MM.1S (cell line): ENCODE results near the gene OPRL1.

Experiments
- DNase-seq: peaks from one replicate; pipeline ENCODE4 v3.0.0-alpha.2; 2015
- H2AFZ ChIP-seq: fragments of 300-600 bp; sonication (generic); 2 replicates; pipeline ENCODE4 v1.6.0; 2016; ENCODE audit warnings: antibody characterized with exemption, low read length
- H3F3A ChIP-seq: fragments of 300-600 bp; sonication (generic); 2 replicates; pipeline ENCODE4 v1.6.1; 2016; ENCODE audit warnings: mild to moderate bottlenecking, antibody characterized with exemption, low read length, moderate library complexity, mixed read lengths; ENCODE audit not compliant: insufficient read depth
- H3K27ac ChIP-seq: fragments of 300-600 bp; sonication (generic); 2 replicates; pipeline ENCODE4 v1.5.1; 2016; ENCODE audit warnings: mild to moderate bottlenecking, low read length
- H3K27me3 ChIP-seq: fragments of 300-600 bp; sonication (generic); replicated peaks from 2 replicates; pipeline ENCODE4 v1.6.0; 2016; ENCODE audit warnings: low read length; ENCODE audit not compliant: insufficient read depth
- H3K36me3 ChIP-seq: fragments of 300-600 bp; sonication (generic); replicated peaks from 2 replicates; pipeline ENCODE4 v1.6.1; 2016; ENCODE audit warnings: mild to moderate bottlenecking, low read length, mixed read lengths; ENCODE audit not compliant: insufficient read depth
- H3K4me1 ChIP-seq: fragments of 300-600 bp; sonication (generic); 2 replicates; pipeline ENCODE4 v1.6.1; 2016; ENCODE audit warnings: low read length, mixed read lengths
- H3K4me2 ChIP-seq: fragments of 300-600 bp; sonication (generic); 2 replicates; pipeline ENCODE4 v1.6.0; 2016; ENCODE audit warnings: low read depth, low read length
- H3K4me3 ChIP-seq: fragments of 300-600 bp; sonication (generic); 2 replicates; pipeline ENCODE4 v1.5.1; 2016; ENCODE audit warnings: low read length, mixed read lengths
- H3K79me2 ChIP-seq: fragments of 300-600 bp; sonication (generic); 2 replicates; pipeline ENCODE4 v1.6.1; 2016; ENCODE audit warnings: mixed run types, low read length, mixed read lengths
- H3K9ac ChIP-seq: fragments of 300-600 bp; sonication (generic); 2 replicates; pipeline ENCODE4 v1.6.1; 2016; ENCODE audit warnings: low read length, mixed read lengths
- H3K9me2 ChIP-seq: fragments of 300-600 bp; sonication (generic); replicated peaks from 2 replicates; pipeline ENCODE4 v1.6.1; 2016; ENCODE audit warnings: mild to moderate bottlenecking, low read length, mixed read lengths; ENCODE audit not compliant: insufficient read depth
- H3K9me3 ChIP-seq: fragments of 300-600 bp; sonication (generic); replicated peaks from 2 replicates; pipeline ENCODE4 v1.6.1; 2016; ENCODE audit warnings: mild to moderate bottlenecking, low read length, mixed read lengths; ENCODE audit not compliant: insufficient read depth
- H4K20me1 ChIP-seq: fragments of 300-600 bp; sonication (generic); 2 replicates; pipeline ENCODE4 v1.6.1; 2016; ENCODE audit warnings: mild to moderate bottlenecking, low read length, moderate library complexity, mixed read lengths; ENCODE audit not compliant: insufficient read depth
- EZH2 ChIP-seq: fragments of 300-600 bp; sonication (generic); optimal IDR thresholded peaks from 2 replicates; pipeline ENCODE3; 2017; ENCODE audit warnings: low read depth, mild to moderate bottlenecking, antibody characterized with exemption, low read length, mixed read lengths
- EZH2phosphoT487 ChIP-seq: fragments of 300-600 bp; sonication (generic); IDR thresholded peaks from 2 replicates; pipeline ENCODE4 v1.6.1; 2018; ENCODE audit warnings: antibody characterized with exemption, low read length
- TF ChIP-seq, protein P1 (sequence below): fragments of 300-600 bp; sonication (generic); IDR thresholded peaks from 2 replicates; pipeline ENCODE4 v1.5.1; 2016; ENCODE audit warnings: antibody characterized with exemption, low read length, mixed read lengths

OPRL1 gene

GRCh38 chr20:64080813-64081623, 1.1 kb downstream of the OPRL1 start:
- Histone ChIP-seq H3K36me3 (no peaks in the 10 kb centered on the region), H2AFZ (no peak overlapping the region), H3K4me3 (no peak overlapping the region), H3K4me1 (peaks cover 17% of the 10 kb centered on the region), H3K27me3 (peaks cover 52% of the 10 kb centered on the region), H3K9me2 (no peaks in the 10 kb centered on the region), H3K79me2 (no peaks in the 10 kb centered on the region), H3K9ac (no peak overlapping the region), H4K20me1 (no peaks in the 10 kb centered on the region), H3K4me2 (no peak overlapping the region), H3F3A (peaks cover 26% of the 10 kb centered on the region), H3K27ac (no peak overlapping the region), H3K9me3 (no peaks in the 10 kb centered on the region)
- DNase-seq, result peak; percentile 2
- TF ChIP-seq EZH2phosphoT487 (no peak), EZH2 (no peak)
- TF ChIP-seq, protein P1, sequence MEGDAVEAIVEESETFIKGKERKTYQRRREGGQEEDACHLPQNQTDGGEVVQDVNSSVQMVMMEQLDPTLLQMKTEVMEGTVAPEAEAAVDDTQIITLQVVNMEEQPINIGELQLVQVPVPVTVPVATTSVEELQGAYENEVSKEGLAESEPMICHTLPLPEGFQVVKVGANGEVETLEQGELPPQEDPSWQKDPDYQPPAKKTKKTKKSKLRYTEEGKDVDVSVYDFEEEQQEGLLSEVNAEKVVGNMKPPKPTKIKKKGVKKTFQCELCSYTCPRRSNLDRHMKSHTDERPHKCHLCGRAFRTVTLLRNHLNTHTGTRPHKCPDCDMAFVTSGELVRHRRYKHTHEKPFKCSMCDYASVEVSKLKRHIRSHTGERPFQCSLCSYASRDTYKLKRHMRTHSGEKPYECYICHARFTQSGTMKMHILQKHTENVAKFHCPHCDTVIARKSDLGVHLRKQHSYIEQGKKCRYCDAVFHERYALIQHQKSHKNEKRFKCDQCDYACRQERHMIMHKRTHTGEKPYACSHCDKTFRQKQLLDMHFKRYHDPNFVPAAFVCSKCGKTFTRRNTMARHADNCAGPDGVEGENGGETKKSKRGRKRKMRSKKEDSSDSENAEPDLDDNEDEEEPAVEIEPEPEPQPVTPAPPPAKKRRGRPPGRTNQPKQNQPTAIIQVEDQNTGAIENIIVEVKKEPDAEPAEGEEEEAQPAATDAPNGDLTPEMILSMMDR, result no peak

- H3K79me2 ChIP-seq, result no peaks in the 10 kb centered on the region
- no peak overlapping the region for H3K9ac ChIP-seq
- no peaks in the 10 kb centered on the region for H3K9me2 ChIP-seq
- H3K4me1 ChIP-seq, result peaks cover 17% of the 10 kb centered on the region
- no peaks in the 10 kb centered on the region for H3K9me3 ChIP-seq
- H3K4me3 ChIP-seq, result no peak overlapping the region
- H2AFZ ChIP-seq, result no peak overlapping the region
- H3K27ac ChIP-seq, result no peak overlapping the region
- TF ChIP-seq, protein P1, result no peak
- TF ChIP-seq EZH2phosphoT487 (no peak), EZH2 (no peak)
- H3K4me2 ChIP-seq, result no peak overlapping the region
- DNase-seq, result no peak
- no peaks in the 10 kb centered on the region for H4K20me1 ChIP-seq
- H3K36me3 ChIP-seq, result no peaks in the 10 kb centered on the region
- H3K27me3 ChIP-seq, result peaks cover 58% of the 10 kb centered on the region
- peaks cover 26% of the 10 kb centered on the region for H3F3A ChIP-seq
These were observed 1.7 kb downstream of the OPRL1 start for GRCh38 chr20:64081624-64081964.

- no peak overlapping the region for H2AFZ ChIP-seq
- no peaks in the 10 kb centered on the region for H3K36me3 ChIP-seq
- DNase-seq, result no peak
- H3K79me2 ChIP-seq, result no peaks in the 10 kb centered on the region
- H3K4me3 ChIP-seq, result no peak overlapping the region
- peaks cover 17% of the 10 kb centered on the region for H3K4me1 ChIP-seq
- no peak overlapping the region for H3K27ac ChIP-seq
- H4K20me1 ChIP-seq, result no peaks in the 10 kb centered on the region
- H3F3A ChIP-seq, result peaks cover 26% of the 10 kb centered on the region
- no peaks in the 10 kb centered on the region for H3K9me2 ChIP-seq
- TF ChIP-seq, protein P1, result no peak
- no peak for TF ChIP-seq EZH2
- TF ChIP-seq EZH2phosphoT487, result no peak
- peaks cover 61% of the 10 kb centered on the region for H3K27me3 ChIP-seq
- no peak overlapping the region for H3K9ac ChIP-seq
- H3K9me3 ChIP-seq, result no peaks in the 10 kb centered on the region
- no peak overlapping the region for H3K4me2 ChIP-seq
These were observed 2.3 kb downstream of the OPRL1 start for GRCh38 chr20:64082126-64082731.
